HEK293 (cell line): ENCODE results near the gene TAS1R3.

ENCODE experiments used
- CTCF ChIP-seq: fragments of 450-650 bp; formaldehyde crosslinking; IDR thresholded peaks from 2 replicates; pipeline ENCODE4 v1.5.1; 2016; ENCODE audit warnings: missing biosample characterization, missing genetic modification characterization
- GFI1B ChIP-seq: fragments of 450-650 bp; formaldehyde crosslinking; IDR thresholded peaks from 2 replicates; pipeline ENCODE4 v1.5.1; 2016; ENCODE audit warnings: missing biosample characterization, missing genetic modification characterization
- PRDM10 ChIP-seq: fragments of 450-650 bp; formaldehyde crosslinking; IDR thresholded peaks from 2 replicates; pipeline ENCODE4 v1.5.1; 2016; ENCODE audit warnings: missing biosample characterization, missing genetic modification characterization
- PRDM4 ChIP-seq: fragments of 450-650 bp; formaldehyde crosslinking; IDR thresholded peaks from 2 replicates; pipeline ENCODE4 v1.5.1; 2017; ENCODE audit warnings: missing biosample characterization, missing genetic modification characterization
- SCRT2 ChIP-seq: fragments of 450-650 bp; formaldehyde crosslinking; IDR thresholded peaks from 2 replicates; pipeline ENCODE4 v1.5.1; 2016; ENCODE audit warnings: missing biosample characterization, missing genetic modification characterization
- TSHZ1 ChIP-seq: fragments of 450-650 bp; formaldehyde crosslinking; IDR thresholded peaks from 2 replicates; pipeline ENCODE4 v1.5.1; 2016; ENCODE audit warnings: missing biosample characterization, missing genetic modification characterization, borderline replicate concordance
- YY2 ChIP-seq: fragments of 450-650 bp; formaldehyde crosslinking; IDR thresholded peaks from 2 replicates; pipeline ENCODE4 v1.5.1; 2016; ENCODE audit warnings: missing biosample characterization, missing genetic modification characterization
- ZBTB11 ChIP-seq: fragments of 450-650 bp; formaldehyde crosslinking; conservative IDR thresholded peaks from 2 replicates; pipeline ENCODE4 v1.5.1; 2016; ENCODE audit warnings: low read depth, missing biosample characterization, missing genetic modification characterization
- ZBTB44 ChIP-seq: fragments of 450-650 bp; IDR thresholded peaks from 2 replicates; pipeline ENCODE4 v1.5.1; 2018; ENCODE audit warnings: missing biosample characterization, mild to moderate bottlenecking, missing genetic modification characterization
- ZBTB48 ChIP-seq: fragments of 450-650 bp; formaldehyde crosslinking; IDR thresholded peaks from 2 replicates; pipeline ENCODE4 v1.5.1; 2016; ENCODE audit warnings: missing biosample characterization, missing genetic modification characterization
- ZFHX2 ChIP-seq: fragments of 450-650 bp; formaldehyde crosslinking; conservative IDR thresholded peaks from 2 replicates; pipeline ENCODE4 v1.5.1; 2016; ENCODE audit warnings: missing biosample characterization, missing genetic modification characterization
- ZNF114 ChIP-seq: fragments of 450-650 bp; formaldehyde crosslinking; IDR thresholded peaks from 2 replicates; pipeline ENCODE4 v1.5.0; 2017; ENCODE audit warnings: missing biosample characterization, missing genetic modification characterization
- ZNF155 ChIP-seq: fragments of 450-650 bp; formaldehyde crosslinking; IDR thresholded peaks from 2 replicates; pipeline ENCODE4 v1.5.1; 2016; ENCODE audit warnings: missing biosample characterization, missing genetic modification characterization
- ZNF23 ChIP-seq: fragments of 450-650 bp; formaldehyde crosslinking; IDR thresholded peaks from 2 replicates; pipeline ENCODE4 v1.5.1; 2016; ENCODE audit warnings: missing biosample characterization, missing genetic modification characterization, borderline replicate concordance
- ZNF302 ChIP-seq: fragments of 450-650 bp; formaldehyde crosslinking; IDR thresholded peaks from 2 replicates; pipeline ENCODE4 v1.5.1; 2016; ENCODE audit warnings: missing biosample characterization, missing genetic modification characterization, low read depth
- ZNF391 ChIP-seq: fragments of 450-650 bp; formaldehyde crosslinking; IDR thresholded peaks from 2 replicates; pipeline ENCODE4 v1.5.1; 2016; ENCODE audit warnings: low read depth, missing biosample characterization, missing genetic modification characterization, borderline replicate concordance
- ZNF404 ChIP-seq: fragments of 450-650 bp; formaldehyde crosslinking; IDR thresholded peaks from 2 replicates; pipeline ENCODE4 v1.5.1; 2017; ENCODE audit warnings: missing biosample characterization, missing genetic modification characterization
- ZNF501 ChIP-seq: fragments of 450-650 bp; formaldehyde crosslinking; IDR thresholded peaks from 2 replicates; pipeline ENCODE4 v1.5.1; 2016; ENCODE audit warnings: missing biosample characterization, missing genetic modification characterization
- ZNF580 ChIP-seq: fragments of 450-650 bp; formaldehyde crosslinking; IDR thresholded peaks from 2 replicates; pipeline ENCODE4 v1.5.1; 2016; ENCODE audit warnings: missing biosample characterization, missing genetic modification characterization
- ZNF623 ChIP-seq: fragments of 450-650 bp; formaldehyde crosslinking; IDR thresholded peaks from 2 replicates; pipeline ENCODE4 v1.5.1; 2016; ENCODE audit warnings: missing biosample characterization, missing genetic modification characterization
- ZNF843 ChIP-seq: fragments of 450-650 bp; formaldehyde crosslinking; IDR thresholded peaks from 2 replicates; pipeline ENCODE4 v1.5.1; 2016; ENCODE audit warnings: missing biosample characterization, missing genetic modification characterization
- ZSCAN30 ChIP-seq: fragments of 450-650 bp; IDR thresholded peaks from 2 replicates; pipeline ENCODE4 v1.5.1; 2018; ENCODE audit warnings: missing biosample characterization, mild to moderate bottlenecking, missing genetic modification characterization, moderate library complexity

TAS1R3 gene

GRCh38 chr1:1318131-1318652, 12.9 kb upstream of the TAS1R3 start (continued):
- peak; percentile 47; the same call in 1 of the 2 replicates for TF ChIP-seq PRDM10 (tag by site-specific recombination)
- TF ChIP-seq ZNF114 (tag by site-specific recombination): no peak
- TF ChIP-seq ZNF155 (tag by site-specific recombination): no peak
- TF ChIP-seq ZBTB48 (tag by site-specific recombination): no peak
- no peak for TF ChIP-seq ZNF623 (tag by site-specific recombination)
- TF ChIP-seq YY2 (tag by site-specific recombination): no peak
- no peak for TF ChIP-seq PRDM4 (tag by site-specific recombination)
- no peak for TF ChIP-seq ZSCAN30 (tag by site-specific recombination)
- TF ChIP-seq CTCF: no peak
- TF ChIP-seq ZNF501 (tag by site-specific recombination): no peak
- TF ChIP-seq SCRT2 (tag by site-specific recombination): no peak
- no peak for TF ChIP-seq ZNF843 (tag by site-specific recombination)
- no peak; the same call in 1 of the 2 replicates for TF ChIP-seq ZNF391 (tag by site-specific recombination)
- TF ChIP-seq GFI1B (tag by site-specific recombination): no peak
- no peak for TF ChIP-seq ZBTB11 (tag by site-specific recombination)
- no peak for TF ChIP-seq ZNF23 (tag by site-specific recombination)
- TF ChIP-seq ZBTB44 (tag by site-specific recombination): 0 out of 2 replicates have a peak, but pooled peaks have one; percentile 47
- no peak for TF ChIP-seq ZNF404 (tag by site-specific recombination)
- TF ChIP-seq TSHZ1 (tag by site-specific recombination): no peak
- TF ChIP-seq ZNF580: peak; percentile 40; the same call in 1 of the 2 replicates
- TF ChIP-seq ZFHX2 (tag by site-specific recombination): peak; percentile 67
- no peak for TF ChIP-seq ZNF302 (tag by site-specific recombination)
